Stimulated activated CD4-positive, alpha-beta T cell treated with anti-CD3 and anti-CD28 coated beads, Interleukin-15, amount 100 ng/mL, for 48 hours (primary cell): ENCODE measurements around the gene GAR1.
"Not testable (repeated sequence)": the region's sequence is repeated elsewhere in the genome, so short reads cannot be mapped to it uniquely, and the experiment has no call there.

Experiments
- DNase-seq, 2 donors: peaks; one replicate each; pipeline ENCODE4 v3.0.0-alpha.2; 2020; ENCODE audit warnings: low read depth in 2 of 2

Gene GAR1

DNA sequence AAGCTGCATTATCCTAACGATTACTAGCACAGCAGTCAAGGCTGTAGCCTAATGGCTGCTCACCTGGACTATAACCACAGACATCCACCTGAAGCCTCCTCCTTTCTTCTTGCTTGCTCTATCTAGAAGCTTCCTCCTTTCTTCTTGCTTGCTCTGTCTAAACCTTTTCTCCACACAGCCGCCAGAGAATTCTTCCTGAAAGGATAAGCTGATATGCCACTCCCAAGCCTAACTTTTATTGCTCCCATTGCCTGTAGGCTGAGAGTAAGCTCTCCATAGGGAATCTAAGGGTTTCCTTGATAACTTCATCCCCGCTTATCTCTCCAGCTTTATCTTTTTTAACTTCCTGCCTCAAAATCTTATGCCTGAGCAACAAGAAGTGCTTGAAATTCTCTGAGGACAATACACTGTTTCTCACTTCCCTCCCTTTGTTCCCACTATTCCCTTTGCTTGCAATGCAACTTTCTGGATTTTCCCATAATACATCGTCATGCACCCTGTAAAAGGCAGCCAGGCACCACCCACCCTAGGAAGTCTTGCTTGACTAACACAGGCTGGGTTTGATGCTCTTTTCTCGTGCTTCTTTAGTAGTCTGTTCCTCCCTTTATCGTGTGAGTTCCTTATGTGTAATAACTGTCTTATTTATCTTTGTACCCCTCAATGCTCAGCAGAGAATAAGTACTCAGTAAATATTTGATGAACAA, 31.0 kb downstream of the GAR1 start:
- DNase-seq = no peak

GRCh38 chr4:109847896-109848442, 32.4 kb downstream of the GAR1 start, which contains the start of gene LRIT3:
Gene LRIT3, plus strand, starts transcription at chr4:109848107. Its CDS starts 95 bp downstream, at chr4:109848202.
- DNase-seq = no peak

- no peak for DNase-seq
Observed at GRCh38 chr4:109848501-109848900, 32.9 kb downstream of the GAR1 start.

GRCh38 chr4:109850601-109851000, 35.0 kb downstream of the GAR1 start:
- DNase-seq = no peak

DNA sequence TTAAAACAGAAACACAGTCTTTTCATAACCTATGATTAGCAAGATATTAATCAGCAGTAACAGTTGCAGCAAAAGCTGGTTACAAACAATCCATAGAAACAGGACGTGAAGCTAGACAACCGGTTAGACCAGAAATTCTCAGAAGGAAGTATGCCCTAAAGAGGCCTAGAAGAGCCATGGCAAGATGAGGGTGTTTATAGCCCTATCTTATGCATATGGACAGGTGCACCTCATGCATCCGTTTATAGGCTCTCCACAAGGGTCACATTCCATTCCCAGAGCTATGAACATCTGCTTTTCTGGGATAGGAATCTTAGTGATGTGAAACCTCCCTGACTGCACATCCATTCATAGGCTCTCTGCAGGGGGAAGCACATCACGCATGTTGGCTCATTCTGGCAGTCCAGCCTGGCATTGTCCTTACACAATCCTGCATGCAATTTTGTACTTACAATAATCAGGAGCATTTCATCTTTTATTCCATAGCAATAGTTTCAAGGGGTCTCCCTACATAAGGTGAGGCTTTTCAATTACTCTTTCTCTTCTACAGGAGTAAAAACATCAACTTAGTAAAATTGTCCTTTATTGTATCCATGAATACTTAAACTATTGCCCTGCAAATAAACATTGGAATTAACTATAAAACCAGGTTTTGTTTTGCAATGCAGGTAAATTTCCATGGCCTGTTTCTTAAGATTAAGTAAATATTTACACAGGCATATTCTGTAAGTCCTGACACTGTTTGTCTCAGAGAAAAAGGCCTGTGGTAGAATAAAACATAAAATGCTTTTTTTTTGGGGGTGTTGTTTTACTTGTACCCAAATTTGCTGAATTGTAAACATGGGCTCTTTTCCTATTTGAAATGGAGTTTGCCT, 44.1 kb downstream of the GAR1 start:
- not testable (repeated sequence) for DNase-seq

DNA sequence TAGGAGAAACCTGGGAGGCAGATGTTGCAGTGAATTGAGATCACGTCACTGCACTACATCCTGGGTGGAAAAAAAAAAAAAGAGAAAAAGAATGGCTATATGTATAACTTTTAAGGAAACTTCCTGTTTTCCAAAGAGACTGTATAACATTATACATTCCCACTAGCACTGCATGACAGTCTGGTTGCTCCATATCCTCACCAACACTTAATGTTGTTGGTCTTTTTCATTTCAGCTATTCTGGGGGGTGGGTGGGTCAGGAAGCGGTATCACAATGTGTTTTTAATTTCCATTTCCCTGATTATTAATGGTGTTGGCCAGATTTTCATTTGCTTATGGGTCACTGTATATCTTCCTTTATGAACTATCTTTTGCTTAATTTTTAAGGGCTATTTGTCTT, 45.7 kb downstream of the GAR1 start:
- no peak for DNase-seq

- DNase-seq = no peak
Observed at GRCh38 chr4:109861916-109862511, 46.5 kb downstream of the GAR1 start.

DNA sequence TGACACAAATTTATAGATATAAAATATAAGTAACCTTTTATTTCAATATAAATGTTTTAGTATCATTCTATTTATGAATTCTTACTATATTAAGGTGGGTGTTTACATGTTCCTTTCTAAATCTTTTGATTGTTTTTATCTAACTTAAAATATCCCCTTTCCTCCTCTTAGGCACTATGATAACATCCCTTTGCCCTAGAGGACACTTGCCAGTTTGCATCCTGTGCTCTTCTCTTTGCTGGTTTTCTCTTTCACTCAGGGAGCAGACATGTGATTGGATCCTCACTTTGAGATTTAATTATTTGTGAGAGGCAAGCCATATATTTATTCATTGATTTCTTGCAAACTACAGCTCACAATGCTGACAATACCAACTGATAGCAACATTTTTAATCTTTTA, 48.6 kb downstream of the GAR1 start:
- DNase-seq = no peak

GRCh38 chr4:109870061-109870460, 54.5 kb downstream of the GAR1 start:
- DNase-seq = no peak

DNA sequence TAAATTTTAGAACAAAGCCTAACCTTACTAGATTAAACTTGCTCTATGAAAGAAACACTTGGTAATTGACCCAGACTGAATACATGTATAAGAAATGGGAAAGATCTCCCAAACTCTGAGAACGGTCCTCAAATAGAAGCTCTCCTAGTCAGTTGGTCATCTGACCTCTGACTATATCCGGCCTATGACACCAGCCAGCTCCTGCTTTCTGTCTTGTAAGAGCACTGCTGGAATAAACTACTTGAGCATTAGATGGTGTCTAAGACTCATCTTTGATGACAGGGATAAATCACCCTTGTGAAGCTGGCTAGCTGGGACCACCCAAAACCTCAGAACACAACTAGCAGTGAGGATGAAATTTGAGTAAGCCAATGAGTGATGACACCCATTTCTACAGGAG, 56.5 kb downstream of the GAR1 start:
- DNase-seq = no peak

GRCh38 chr4:109872950-109873656, 57.5 kb downstream of the GAR1 start:
- DNase-seq = no peak

- no peak for DNase-seq
Observed at GRCh38 chr4:109873791-109874514, 58.4 kb downstream of the GAR1 start.
